BLaER1 (cell line): ENCODE results near the gene CCDC88C.
A peak's percentile ranks its signal among the peaks of the same experiment; 100 is the strongest.
"Not testable (repeated sequence)": the region's sequence is repeated elsewhere in the genome, so short reads cannot be mapped to it uniquely, and the experiment has no call there.

Source experiments
- H3K27ac ChIP-seq: shearing (Covaris generic); formaldehyde crosslinking; 2 replicates; pipeline ENCODE4 v1.8.1; 2022
- H3K27me3 ChIP-seq: shearing (Covaris generic); formaldehyde crosslinking; 2 replicates; pipeline ENCODE4 v1.8.1; 2022
- H3K36me3 ChIP-seq: shearing (Covaris generic); formaldehyde crosslinking; 2 replicates; pipeline ENCODE4 v1.8.1; 2022
- H3K4me1 ChIP-seq: shearing (Covaris generic); formaldehyde crosslinking; 2 replicates; pipeline ENCODE4 v1.8.1; 2022
- H3K4me2 ChIP-seq: shearing (Covaris generic); formaldehyde crosslinking; 2 replicates; pipeline ENCODE4 v1.8.1; 2022
- H3K4me3 ChIP-seq: shearing (Covaris generic); formaldehyde crosslinking; 2 replicates; pipeline ENCODE4 v1.8.1; 2022
- H3K9ac ChIP-seq: shearing (Covaris generic); formaldehyde crosslinking; 2 replicates; pipeline ENCODE4 v1.8.1; 2022
- H3K9me3 ChIP-seq: shearing (Covaris generic); formaldehyde crosslinking; 2 replicates; pipeline ENCODE4 v1.8.1; 2022
- H4K20me1 ChIP-seq: shearing (Covaris generic); formaldehyde crosslinking; 2 replicates; pipeline ENCODE4 v1.8.1; 2022
- Cebpa-rat ChIP-seq: shearing (Covaris generic); IDR thresholded peaks from 2 replicates; pipeline ENCODE4 v1.8.1; 2022

Gene CCDC88C

GRCh38 chr14:91438845-91439244 lies 21.2 kb upstream of the CCDC88C start:
- H3K9me3 ChIP-seq = peaks cover 32% of the 10 kb centered on the region
- no peak overlapping the region for H3K4me2 ChIP-seq
- no peaks in the 10 kb centered on the region for H4K20me1 ChIP-seq
- H3K9ac ChIP-seq = no peak overlapping the region
- no peak overlapping the region for H3K27ac ChIP-seq
- H3K36me3 ChIP-seq = no peaks in the 10 kb centered on the region
- no peak overlapping the region for H3K4me3 ChIP-seq
- no peaks in the 10 kb centered on the region for H3K4me1 ChIP-seq
- no peaks in the 10 kb centered on the region for H3K27me3 ChIP-seq
- TF ChIP-seq Cebpa-rat = no peak

- not testable (repeated sequence) for H3K27ac ChIP-seq
These were observed 18.6 kb upstream of the CCDC88C start for GRCh38 chr14:91436266-91436665.

GRCh38 chr14:91429385-91429784 lies 11.8 kb upstream of the CCDC88C start:
- TF ChIP-seq Cebpa-rat = no peak
- no peaks in the 10 kb centered on the region for H3K27me3 ChIP-seq
- no peaks in the 10 kb centered on the region for H4K20me1 ChIP-seq
- no peaks in the 10 kb centered on the region for H3K36me3 ChIP-seq
- H3K9me3 ChIP-seq = 0 out of 2 replicates have a peak, but pooled peaks cover 3% of the 10 kb centered on the region
- no peaks in the 10 kb centered on the region for H3K4me1 ChIP-seq
- no peak overlapping the region for H3K27ac ChIP-seq
- H3K4me2 ChIP-seq = no peak overlapping the region
- H3K9ac ChIP-seq = no peak overlapping the region
- H3K4me3 ChIP-seq = no peak overlapping the region

More at GRCh38 chr14:91436266-91436665, 18.6 kb upstream of the CCDC88C start:
- H3K4me1 ChIP-seq, H3K4me2 ChIP-seq, H3K4me3 ChIP-seq, H3K27me3 ChIP-seq, H3K9ac ChIP-seq, H4K20me1 ChIP-seq, H3K36me3 ChIP-seq: not testable (repeated sequence)
- H3K9me3 ChIP-seq = peaks cover 35% of the 10 kb centered on the region

GRCh38 chr14:91428931-91429330 lies 11.3 kb upstream of the CCDC88C start:
- H3K4me3 ChIP-seq, H3K27ac ChIP-seq, H3K4me2 ChIP-seq, H4K20me1 ChIP-seq, H3K4me1 ChIP-seq, H3K9ac ChIP-seq, H3K9me3 ChIP-seq, H3K27me3 ChIP-seq, H3K36me3 ChIP-seq: not testable (repeated sequence)

- not testable (repeated sequence) for H3K27ac ChIP-seq, H3K9ac ChIP-seq, H3K9me3 ChIP-seq, H3K4me3 ChIP-seq, H3K27me3 ChIP-seq, H3K36me3 ChIP-seq, H4K20me1 ChIP-seq
- peaks cover 10% of the 10 kb centered on the region for H3K4me1 ChIP-seq
- peak overlapping the region; percentile 9; the same call in 1 of the 2 replicates for H3K4me2 ChIP-seq
These were observed 7.9 kb upstream of the CCDC88C start for GRCh38 chr14:91425531-91425944.

GRCh38 chr14:91424813-91425530 lies 7.4 kb upstream of the CCDC88C start:
- H4K20me1 ChIP-seq = no peaks in the 10 kb centered on the region
- TF ChIP-seq Cebpa-rat = no peak
- peaks cover 10% of the 10 kb centered on the region for H3K4me1 ChIP-seq
- no peak overlapping the region for H3K4me3 ChIP-seq
- H3K9ac ChIP-seq = no peak overlapping the region
- no peak overlapping the region for H3K4me2 ChIP-seq
- H3K27me3 ChIP-seq = no peaks in the 10 kb centered on the region
- H3K27ac ChIP-seq = no peak overlapping the region
- no peaks in the 10 kb centered on the region for H3K36me3 ChIP-seq
- H3K9me3 ChIP-seq = no peaks in the 10 kb centered on the region

- Histone ChIP-seq H4K20me1 (peaks cover 4% of the 10 kb centered on the region), H3K36me3 (no peaks in the 10 kb centered on the region), H3K4me2 (no peak overlapping the region), H3K27me3 (no peaks in the 10 kb centered on the region), H3K4me1 (peaks cover 31% of the 10 kb centered on the region), H3K9me3 (no peaks in the 10 kb centered on the region), H3K4me3 (no peak overlapping the region), H3K27ac (no peak overlapping the region), H3K9ac (no peak overlapping the region)
- TF ChIP-seq Cebpa-rat = no peak
These were observed 3.1 kb upstream of the CCDC88C start for GRCh38 chr14:91420686-91421085.

GRCh38 chr14:91419451-91419850 lies 1.8 kb upstream of the CCDC88C start:
- peak overlapping the region; percentile 84 for H3K4me2 ChIP-seq
- H3K27ac ChIP-seq = no peak overlapping the region
- no peaks in the 10 kb centered on the region for H3K9me3 ChIP-seq
- H3K27me3 ChIP-seq = no peaks in the 10 kb centered on the region
- H3K36me3 ChIP-seq = 0 out of 2 replicates have a peak, but pooled peaks cover 6% of the 10 kb centered on the region
- H3K4me1 ChIP-seq = peaks cover 44% of the 10 kb centered on the region
- H4K20me1 ChIP-seq = peaks cover 17% of the 10 kb centered on the region
- peak overlapping the region; percentile 1; the same call in 1 of the 2 replicates for H3K9ac ChIP-seq
- H3K4me3 ChIP-seq = no peak overlapping the region
- no peak for TF ChIP-seq Cebpa-rat

- Histone ChIP-seq H4K20me1 (peaks cover 21% of the 10 kb centered on the region), H3K9ac (peak overlapping the region; percentile 1; the same call in 1 of the 2 replicates), H3K27me3 (no peaks in the 10 kb centered on the region), H3K27ac (no peak overlapping the region), H3K36me3 (peaks cover 8% of the 10 kb centered on the region; the same call in 1 of the 2 replicates), H3K4me3 (peak overlapping the region; percentile 20; the same call in 1 of the 2 replicates), H3K4me2 (peak overlapping the region; percentile 84), H3K4me1 (peaks cover 48% of the 10 kb centered on the region), H3K9me3 (no peaks in the 10 kb centered on the region)
- TF ChIP-seq Cebpa-rat = no peak
These were observed 1.4 kb upstream of the CCDC88C start for GRCh38 chr14:91419044-91419397.

GRCh38 chr14:91418387-91419043 lies 895 bp upstream of the CCDC88C start:
- H3K27me3 ChIP-seq = no peaks in the 10 kb centered on the region
- H3K27ac ChIP-seq = peak overlapping the region; percentile 95
- peak overlapping the region; percentile 95 for H3K9ac ChIP-seq
- H3K4me2 ChIP-seq = peak overlapping the region; percentile 84
- peaks cover 13% of the 10 kb centered on the region for H3K36me3 ChIP-seq
- H3K9me3 ChIP-seq = no peaks in the 10 kb centered on the region
- H3K4me3 ChIP-seq = peak overlapping the region; percentile 98
- peaks cover 26% of the 10 kb centered on the region for H4K20me1 ChIP-seq
- peaks cover 53% of the 10 kb centered on the region for H3K4me1 ChIP-seq
- TF ChIP-seq Cebpa-rat = no peak
